GM15510 (cell line): ENCODE measurements around the gene LCN2.
A peak's percentile ranks its signal among the peaks of the same experiment; 100 is the strongest.

Source experiments
- POLR2A ChIP-seq: IDR thresholded peaks from 3 replicates; pipeline ENCODE4 v1.6.1; 2011; ENCODE audit warnings: borderline replicate concordance; ENCODE audit not compliant: insufficient read length; ENCODE audit errors: extremely low read depth

Gene LCN2

GRCh38 chr9:128152133-128153059, 3.1 kb downstream of the LCN2 start:
- TF ChIP-seq POLR2A = no peak

GRCh38 chr9:128153060-128153946, 4.0 kb downstream of the LCN2 start:
- TF ChIP-seq POLR2A = no peak

DNA sequence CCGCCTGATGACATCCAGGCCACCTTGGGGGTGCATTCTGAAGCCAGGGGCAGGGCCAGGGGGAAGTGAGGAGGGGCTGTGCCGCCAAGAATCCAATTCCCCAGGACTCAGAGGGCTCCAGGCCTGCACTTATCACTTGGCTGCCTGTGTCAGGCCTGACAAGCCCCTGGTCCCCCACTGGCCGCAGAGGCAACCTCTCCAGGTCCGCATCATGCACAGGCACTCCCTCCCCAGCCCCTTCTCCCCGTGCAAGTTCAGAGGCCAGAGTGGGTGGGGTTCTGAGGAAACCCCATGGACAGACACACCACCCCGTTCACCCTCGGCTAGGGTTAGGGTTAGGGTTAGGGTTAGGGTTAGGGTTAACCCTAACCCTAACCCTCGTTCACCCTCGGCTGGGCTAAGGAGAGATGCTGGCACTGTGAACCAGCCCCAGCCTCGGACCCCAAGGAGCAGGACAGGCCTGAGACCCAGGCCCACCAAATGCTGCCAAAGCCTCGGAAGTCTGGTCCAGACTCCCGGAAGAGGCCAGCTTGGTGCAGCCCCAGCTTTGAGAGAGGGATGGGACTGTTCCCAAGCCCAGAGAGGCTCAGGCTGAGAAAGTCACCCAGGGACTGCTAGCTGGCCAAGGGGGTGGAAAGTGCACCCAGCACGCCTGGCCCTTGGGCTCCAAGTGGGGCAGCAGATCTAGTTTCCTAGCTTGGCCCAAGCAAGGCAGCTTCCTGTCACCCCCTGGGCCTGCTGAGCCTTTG, 4.9 kb downstream of the LCN2 start:
- TF ChIP-seq POLR2A = no peak

DNA sequence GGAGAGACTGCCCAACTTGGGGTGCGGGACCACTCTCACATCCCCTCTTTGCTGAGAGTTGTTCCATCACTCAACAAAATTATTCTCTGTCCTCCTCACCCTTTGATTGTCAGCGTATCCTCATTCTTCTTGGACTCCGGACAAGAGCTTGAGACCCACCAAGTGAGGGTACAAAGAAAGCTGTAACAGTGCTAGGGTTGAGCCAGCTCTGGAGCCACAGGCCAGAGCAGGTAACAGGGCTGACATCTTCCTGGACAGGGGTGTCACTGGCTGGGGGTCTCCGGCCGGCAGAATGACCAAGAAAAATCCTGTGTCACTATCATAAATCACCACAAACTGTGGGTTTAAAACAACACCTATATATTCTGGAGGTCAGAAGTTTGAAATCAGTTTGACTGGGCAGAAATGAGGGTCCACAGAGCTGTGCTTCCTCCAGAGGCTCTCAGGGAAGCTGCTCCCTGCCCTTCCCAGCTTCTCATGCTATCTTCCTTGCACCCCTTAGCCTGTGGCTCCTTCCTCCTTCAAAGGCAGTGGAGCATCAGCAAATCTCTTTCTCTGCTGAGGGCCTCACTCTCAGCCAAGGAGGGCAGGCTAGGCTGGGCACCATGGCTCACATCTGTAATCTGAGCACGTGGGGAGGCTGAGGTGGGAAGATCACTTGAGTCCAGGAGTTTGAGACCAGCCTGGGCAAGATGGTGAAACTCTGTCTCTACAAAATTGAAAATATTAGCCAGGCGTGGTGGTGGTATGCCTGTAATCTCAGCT, 6.7 kb downstream of the LCN2 start:
- no peak for TF ChIP-seq POLR2A

- TF ChIP-seq POLR2A = no peak
These were observed 10.2 kb downstream of the LCN2 start for GRCh38 chr9:128159522-128159783.

- peak; percentile 95 for TF ChIP-seq POLR2A
These were observed 10.7 kb downstream of the LCN2 start, which contains the start of gene BBLN for GRCh38 chr9:128159784-128160602. Gene BBLN (plus strand): TSS chr9:128160265. CDS start chr9:128160408, 143 bp downstream.

GRCh38 chr9:128160603-128160987, 11.3 kb downstream of the LCN2 start:
- TF ChIP-seq POLR2A = no peak

DNA sequence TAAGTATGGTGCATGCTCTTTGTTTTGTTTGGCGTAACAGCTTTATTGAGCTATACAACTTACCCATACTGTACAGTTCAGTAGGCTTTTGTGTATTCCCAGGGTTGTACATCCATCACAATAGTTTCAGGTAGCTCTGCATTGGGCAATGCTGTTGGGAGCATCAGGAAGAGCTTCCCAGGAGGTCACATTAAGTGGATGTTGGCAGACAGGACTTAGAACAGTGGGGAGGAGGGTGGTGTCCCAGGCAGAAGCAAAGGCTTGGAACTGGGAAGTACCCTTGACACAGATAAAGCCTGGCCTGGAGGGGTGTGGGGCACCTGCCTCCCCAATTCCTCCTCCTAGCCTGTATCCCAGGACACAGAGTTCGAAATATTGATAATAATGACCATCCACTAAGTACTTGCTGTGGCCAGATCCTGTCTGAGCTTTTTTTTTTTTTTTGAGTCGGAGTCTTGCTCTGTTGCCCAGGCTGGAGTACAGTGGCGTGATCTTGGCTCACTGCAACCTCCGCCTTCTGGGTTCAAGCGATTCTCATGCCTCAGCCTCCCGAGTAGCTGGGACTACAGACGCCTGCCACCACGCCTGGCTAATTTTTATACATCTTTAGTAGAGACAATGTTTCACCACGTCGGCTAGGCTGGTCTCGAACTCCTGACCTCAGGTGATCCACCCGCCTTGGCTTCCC, 12.1 kb downstream of the LCN2 start:
- no peak for TF ChIP-seq POLR2A

DNA sequence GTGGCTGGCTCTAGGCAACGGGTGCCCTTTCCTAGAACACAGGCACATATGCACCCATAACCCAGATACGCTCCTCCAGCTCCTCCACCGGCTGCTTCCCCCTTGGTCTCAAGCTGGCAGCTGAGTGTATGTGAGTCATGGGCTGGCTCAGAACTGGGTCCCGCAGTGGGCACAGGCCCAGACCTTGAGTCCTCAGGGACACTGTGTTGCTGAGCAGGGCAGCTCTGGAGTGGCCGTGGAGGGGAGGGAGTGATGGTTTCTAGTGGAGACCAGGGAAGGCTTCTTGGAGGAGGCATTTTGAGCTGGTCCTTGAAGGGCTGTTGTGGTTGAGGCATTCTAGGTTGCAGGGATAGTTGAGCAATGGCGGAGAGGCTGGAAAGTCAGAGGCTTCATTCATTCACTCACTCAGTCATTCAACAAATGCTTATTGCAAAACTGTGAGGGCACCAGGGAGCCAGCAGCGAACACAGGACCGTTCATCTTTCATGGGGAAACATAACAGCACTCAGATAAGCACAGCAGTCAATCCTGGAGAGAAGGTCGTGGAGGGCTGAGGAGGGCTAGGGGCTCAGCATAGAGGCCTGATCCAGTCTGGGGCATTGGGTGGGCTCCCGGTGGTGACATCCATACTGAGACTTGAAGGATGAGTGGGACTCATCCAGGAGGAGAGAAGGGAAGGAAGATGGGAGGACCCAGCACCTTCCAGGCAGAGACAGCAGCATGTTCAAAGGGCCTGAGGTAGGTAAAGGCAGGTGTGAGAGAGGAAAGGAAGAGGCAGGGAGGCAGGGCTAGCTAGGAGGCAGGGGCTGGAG, 13.2 kb downstream of the LCN2 start:
- no peak for TF ChIP-seq POLR2A

- TF ChIP-seq POLR2A = no peak
These were observed 13.8 kb downstream of the LCN2 start for GRCh38 chr9:128163027-128163515.

DNA sequence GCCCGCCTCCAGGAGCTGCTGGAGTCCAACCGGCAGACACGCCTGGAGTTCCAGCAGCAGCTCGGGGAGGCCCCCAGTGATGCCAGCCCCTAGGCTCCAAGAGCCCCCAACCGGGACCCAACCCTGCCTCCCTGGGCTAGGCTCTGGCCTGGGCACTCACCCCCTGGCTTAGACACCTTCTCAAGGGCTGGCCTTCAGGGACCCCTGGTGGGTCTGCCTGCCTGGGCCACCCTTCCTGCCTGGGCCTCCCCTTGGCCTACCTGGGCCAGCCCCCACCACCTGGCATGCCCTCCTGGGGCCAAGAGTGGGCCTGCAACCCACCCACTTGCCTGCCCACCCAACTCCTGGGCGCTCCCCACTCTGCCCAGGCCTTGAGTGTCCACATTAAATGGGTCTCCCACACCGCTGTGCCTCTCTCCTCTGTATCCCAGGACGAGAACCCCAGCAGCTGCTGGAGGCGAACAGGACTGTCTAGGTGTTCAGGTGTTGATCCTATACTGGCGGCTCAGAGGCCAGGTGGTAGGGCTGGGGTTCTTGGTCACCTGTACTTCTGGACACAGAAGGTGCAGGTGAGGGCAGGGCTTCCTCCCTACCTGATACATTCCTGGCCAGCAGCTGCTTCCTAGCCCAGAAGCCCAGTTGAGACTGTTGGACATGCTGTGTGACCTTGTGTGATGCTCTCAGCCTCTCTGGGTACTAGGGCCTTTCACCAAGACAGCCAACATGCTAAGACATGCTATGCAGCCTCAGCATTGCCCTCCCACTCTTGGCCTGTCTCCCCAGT, 14.5 kb downstream of the LCN2 start:
- no peak for TF ChIP-seq POLR2A

DNA sequence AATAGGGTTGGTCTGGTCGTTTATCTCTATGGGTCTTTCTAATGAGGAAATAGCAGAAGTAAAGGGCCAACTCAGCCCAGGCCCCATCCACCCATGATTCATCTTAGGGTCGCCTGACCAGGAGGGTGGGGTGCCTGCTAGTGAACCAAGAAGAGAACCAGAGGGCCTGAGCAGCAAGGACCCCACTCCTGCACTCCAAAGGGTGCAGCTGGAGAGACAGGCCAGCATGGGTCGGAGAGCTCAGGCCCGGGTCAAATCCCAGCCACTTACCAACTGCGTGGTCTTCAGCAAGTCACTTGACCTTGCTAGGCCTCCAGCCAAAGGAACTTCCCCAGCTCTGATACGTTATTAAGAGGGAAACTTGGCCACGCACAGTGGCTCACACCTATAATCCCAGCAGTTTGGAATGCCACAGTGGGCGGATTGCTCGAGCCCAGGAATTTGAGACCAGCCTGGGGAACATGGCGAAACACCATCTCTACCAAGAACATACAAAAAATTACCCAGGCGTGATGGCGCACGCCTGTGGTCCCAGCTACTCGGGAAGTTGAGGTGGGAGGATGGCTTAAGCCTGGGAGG, 15.1 kb downstream of the LCN2 start:
- TF ChIP-seq POLR2A = no peak
